ENCODE results near the gene SUSD6.

Gene SUSD6

GRCh38 chr14:69753860-69754259 lies 142.5 kb downstream of the SUSD6 start:
- in situ Hi-C loops (cut with MboI; ENCODE audit: low sequenced_read_pairs): no loop called here

- in situ Hi-C loops (cut with MboI; ENCODE audit: low sequenced_read_pairs): no loop called here
These were observed 143.1 kb downstream of the SUSD6 start for GRCh38 chr14:69754487-69754886.

GRCh38 chr14:69755296-69755695 lies 143.9 kb downstream of the SUSD6 start:
- in situ Hi-C loops (cut with MboI; ENCODE audit: low sequenced_read_pairs): no loop called here

GRCh38 chr14:69755784-69756183 lies 144.4 kb downstream of the SUSD6 start:
- in situ Hi-C loops (cut with MboI; ENCODE audit: low sequenced_read_pairs): no loop called here

- in situ Hi-C loops (cut with MboI; ENCODE audit: low sequenced_read_pairs): no loop called here
These were observed 144.9 kb downstream of the SUSD6 start for GRCh38 chr14:69756298-69756697.

- in situ Hi-C loops (cut with MboI; ENCODE audit: low sequenced_read_pairs): no loop called here
These were observed 149.4 kb downstream of the SUSD6 start for GRCh38 chr14:69760810-69761209.

GRCh38 chr14:69763761-69764510 lies 152.5 kb downstream of the SUSD6 start:
- in situ Hi-C loops (cut with MboI; ENCODE audit: low sequenced_read_pairs): no loop called here

All from HL-60/S4 treated with retinoic acid at 250 ng/mL for 4 days and 3 days (cell line).